Activated CD8-positive, alpha-beta memory T cell treated with anti-CD3 and anti-CD28 coated beads, Interleukin-2, amount 50 U/mL, for 4 hours (primary cell): ENCODE results near the gene ZNF681.
"Not testable (repeated sequence)": the region's sequence is repeated elsewhere in the genome, so short reads cannot be mapped to it uniquely, and the experiment has no call there.

Experiments
- DNase-seq: peaks from one replicate; pipeline ENCODE4 v3.0.0-alpha.2; 2020

ZNF681 gene

GRCh38 chr19:23772675-23773063 lies 14.0 kb upstream of the ZNF681 start:
- DNase-seq = no peak

GRCh38 chr19:23771761-23772674 lies 13.3 kb upstream of the ZNF681 start:
- DNase-seq = no peak

GRCh38 chr19:23771316-23771715 lies 12.6 kb upstream of the ZNF681 start:
- DNase-seq = no peak

- no peak for DNase-seq
Measured at GRCh38 chr19:23770672-23771250, 12.1 kb upstream of the ZNF681 start.

GRCh38 chr19:23769691-23770468 lies 11.2 kb upstream of the ZNF681 start:
- DNase-seq = no peak

GRCh38 chr19:23766951-23767350 lies 8.3 kb upstream of the ZNF681 start:
- DNase-seq = no peak

GRCh38 chr19:23764781-23765180 lies 6.1 kb upstream of the ZNF681 start:
- no peak for DNase-seq

- peak; percentile 83 for DNase-seq
Measured at GRCh38 chr19:23762884-23763711, 4.4 kb upstream of the ZNF681 start.

GRCh38 chr19:23762548-23762883 lies 3.8 kb upstream of the ZNF681 start:
- DNase-seq = no peak

- DNase-seq = not testable (repeated sequence)
Measured at GRCh38 chr19:23760326-23760725, 1.6 kb upstream of the ZNF681 start.

GRCh38 chr19:23743633-23744232 lies 15.0 kb downstream of the ZNF681 start:
- DNase-seq = not testable (repeated sequence)

GRCh38 chr19:23730729-23731465 lies 27.8 kb downstream of the ZNF681 start:
- DNase-seq = not testable (repeated sequence)

GRCh38 chr19:23724161-23724560 lies 34.5 kb downstream of the ZNF681 start:
- not testable (repeated sequence) for DNase-seq

- DNase-seq = no peak
Measured at GRCh38 chr19:23718802-23719201, 39.9 kb downstream of the ZNF681 start.

- DNase-seq = no peak
Measured at GRCh38 chr19:23716792-23717191, 41.9 kb downstream of the ZNF681 start.

- no peak for DNase-seq
Measured at GRCh38 chr19:23709347-23709746, 49.3 kb downstream of the ZNF681 start.

GRCh38 chr19:23706657-23707056 lies 52.0 kb downstream of the ZNF681 start:
- DNase-seq = no peak

GRCh38 chr19:23699521-23699860 lies 59.2 kb downstream of the ZNF681 start:
- no peak for DNase-seq

GRCh38 chr19:23698711-23699520 lies 59.8 kb downstream of the ZNF681 start:
- no peak for DNase-seq

- DNase-seq = not testable (repeated sequence)
Measured at GRCh38 chr19:23692937-23693336, 65.8 kb downstream of the ZNF681 start.
